ENCODE measurements around the gene LYZL1. TPM values are rescaled to one million over a fixed set of nuclear protein-coding genes. Genes with fewer than 3 reads are reported as not detected.

The LYZL1 gene
- polyA plus RNA-seq, 1 of the 3 experiments (the other 2 are of a cell fraction) = not detected

DNA sequence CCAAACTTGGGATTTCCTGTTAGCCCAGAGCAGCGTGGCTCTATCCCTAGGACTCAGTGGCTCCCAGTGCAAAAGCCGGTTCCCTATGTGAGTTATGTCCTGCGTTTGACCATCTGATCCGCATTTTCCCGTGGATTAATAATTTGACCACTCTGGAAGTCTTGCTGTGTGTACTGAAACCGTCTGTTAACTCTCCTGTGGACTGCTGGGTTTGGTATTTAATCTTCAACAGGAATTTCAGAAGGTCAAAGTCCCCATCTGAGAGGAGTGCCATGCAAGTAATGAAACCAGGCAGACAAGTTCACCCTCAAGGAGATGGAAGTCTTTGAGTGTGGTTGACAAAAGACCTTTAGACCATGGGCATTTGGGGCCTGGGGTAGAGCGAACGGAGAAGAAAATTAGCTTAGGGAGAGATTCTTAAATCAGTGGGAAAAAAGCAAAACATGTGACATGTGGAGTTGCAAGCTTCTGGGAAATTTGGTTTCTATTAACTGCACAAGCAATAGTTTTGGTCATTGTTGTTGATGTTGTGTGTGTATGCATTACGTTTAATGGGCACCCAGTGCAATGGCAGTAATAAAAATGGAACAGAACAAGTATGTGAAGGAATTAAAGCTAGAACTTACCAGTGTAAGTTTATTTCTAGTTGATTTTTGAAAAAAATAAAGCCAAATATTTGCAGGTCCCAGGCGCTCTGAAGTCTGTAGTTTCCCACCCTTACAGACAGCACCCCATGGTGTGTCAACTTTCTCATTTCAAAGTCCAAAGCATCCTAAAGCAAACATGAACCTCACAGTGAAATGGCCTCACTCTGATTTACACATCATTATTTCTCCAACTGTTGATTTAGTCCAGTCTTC is 38.2 kb downstream of the LYZL1 start:
- WGBS (ENCODE audit: low lambda C conversion rate) = 72% methylated on average over 10 of the region's 10 CpGs
- DNase-seq = no peak
- ChIA-PET POLR2A (no interaction called here), CTCF (interaction anchor here (1.1 to 2.3 kb wide), 3 partner anchors 12 to 663 kb away, joined by 3 to 8 read pairs (median 4); no protein-coding TSS in a partner anchor)
- H3K36me3 ChIP-seq (replicated peaks in 1 of 2; ENCODE audit: control insufficient read depth in 1 of 2, insufficient read depth in 2 of 2, low read length in 1 of 2) = no peaks in the 10 kb centered on the region
- no peak overlapping the region for H3K4me3 ChIP-seq (ENCODE audit: low read depth in 2 of 2, low read length in 1 of 2)
- H3K9me2 ChIP-seq = no peaks in the 10 kb centered on the region
- no peaks in the 10 kb centered on the region for H3K9me3 ChIP-seq
- H3K79me2 ChIP-seq (ENCODE audit: insufficient read depth) = no peaks in the 10 kb centered on the region
- H2AFZ ChIP-seq (ENCODE audit: low read depth) = no peak overlapping the region
- TF ChIP-seq JUND (IDR thresholded peaks at IDR 0.05) (no peak), TAF1 (IDR thresholded peaks at IDR 0.05; ENCODE audit: borderline replicate concordance, low read depth, low read length) (no peak), POLR2AphosphoS5 (IDR thresholded peaks at IDR 0.05; ENCODE audit: low read depth, low read length) (no peak), FOXJ3 (CRISPR knock-in tag; IDR thresholded peaks at IDR 0.05) (no peak), SIN3A (IDR thresholded peaks at IDR 0.05; ENCODE audit: borderline replicate concordance, low read depth, low read length) (no peak), MEF2A (IDR thresholded peaks at IDR 0.05; ENCODE audit: borderline replicate concordance, low read depth) (no peak), TEAD4 (IDR thresholded peaks at IDR 0.05; ENCODE audit: borderline replicate concordance, insufficient read depth) (no peak), FOSL2 (IDR thresholded peaks at IDR 0.05; ENCODE audit: borderline replicate concordance, low read depth) (no peak), GABPA (IDR thresholded peaks at IDR 0.05; ENCODE audit: low read depth) (no peak)
- TF ChIP-seq, protein P1, sequence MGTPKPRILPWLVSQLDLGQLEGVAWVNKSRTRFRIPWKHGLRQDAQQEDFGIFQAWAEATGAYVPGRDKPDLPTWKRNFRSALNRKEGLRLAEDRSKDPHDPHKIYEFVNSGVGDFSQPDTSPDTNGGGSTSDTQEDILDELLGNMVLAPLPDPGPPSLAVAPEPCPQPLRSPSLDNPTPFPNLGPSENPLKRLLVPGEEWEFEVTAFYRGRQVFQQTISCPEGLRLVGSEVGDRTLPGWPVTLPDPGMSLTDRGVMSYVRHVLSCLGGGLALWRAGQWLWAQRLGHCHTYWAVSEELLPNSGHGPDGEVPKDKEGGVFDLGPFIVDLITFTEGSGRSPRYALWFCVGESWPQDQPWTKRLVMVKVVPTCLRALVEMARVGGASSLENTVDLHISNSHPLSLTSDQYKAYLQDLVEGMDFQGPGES (IDR thresholded peaks at IDR 0.05; ENCODE audit: low read depth, low read length) = no peak
- H3K27me3 ChIP-seq (ENCODE audit: insufficient read depth) = peaks cover 28% of the 10 kb centered on the region; the same call in 1 of the 2 replicates
- peaks cover 0 to 10% of the 10 kb centered on the region in 2 experiments; a peak in 1 of 4 replicates for H3K4me1 ChIP-seq (ENCODE audit: control insufficient read depth in 1 of 2, insufficient read depth in 2 of 2, low read depth in 1 of 2, low read length in 1 of 2)
- H3F3A ChIP-seq (replicated peaks; ENCODE audit: insufficient read depth) = no peaks in the 10 kb centered on the region
- no peak overlapping the region for H3K9ac ChIP-seq
- no peak overlapping the region for H3K4me2 ChIP-seq
- no peak overlapping the region for H3K27ac ChIP-seq (ENCODE audit: low read depth in 2 of 2, low read length in 1 of 2)
- no peaks in the 10 kb centered on the region for H4K20me1 ChIP-seq (ENCODE audit: insufficient read depth)

DNA sequence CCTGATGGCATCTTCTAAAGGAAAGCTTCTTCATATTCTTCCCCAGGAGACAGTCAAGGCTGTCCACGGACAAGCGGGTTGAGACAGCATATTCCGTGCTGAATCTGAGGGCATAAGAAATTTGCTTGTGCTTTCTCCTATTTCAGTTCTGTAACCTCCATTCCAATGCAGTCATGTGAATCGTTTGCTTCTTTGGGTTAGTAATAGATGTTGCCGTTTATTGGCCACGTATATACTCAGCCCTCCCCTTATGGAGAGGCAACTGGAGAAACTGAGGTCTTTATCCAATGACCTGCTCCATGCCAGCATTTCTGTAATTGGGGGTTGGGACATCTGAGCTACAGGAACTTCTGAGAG is 38.9 kb downstream of the LYZL1 start:
- H3K4me3 ChIP-seq (ENCODE audit: low read depth in 2 of 2, low read length in 1 of 2) = no peak overlapping the region
- H3F3A ChIP-seq (replicated peaks; ENCODE audit: insufficient read depth) = no peaks in the 10 kb centered on the region
- H3K9me2 ChIP-seq = no peaks in the 10 kb centered on the region
- no peak for DNase-seq
- no peaks in the 10 kb centered on the region for H3K36me3 ChIP-seq (replicated peaks in 1 of 2; ENCODE audit: control insufficient read depth in 1 of 2, insufficient read depth in 2 of 2, low read length in 1 of 2)
- H3K79me2 ChIP-seq (ENCODE audit: insufficient read depth) = no peaks in the 10 kb centered on the region
- no peaks in the 10 kb centered on the region for H3K9me3 ChIP-seq
- H3K27me3 ChIP-seq (ENCODE audit: insufficient read depth) = peaks cover 32% of the 10 kb centered on the region; the same call in 1 of the 2 replicates
- H4K20me1 ChIP-seq (ENCODE audit: insufficient read depth) = no peaks in the 10 kb centered on the region
- H3K27ac ChIP-seq (ENCODE audit: low read depth in 2 of 2, low read length in 1 of 2) = no peak overlapping the region
- H2AFZ ChIP-seq (ENCODE audit: low read depth) = no peak overlapping the region
- H3K4me2 ChIP-seq = no peak overlapping the region
- 85% methylated on average over 6 of the region's 6 CpGs for WGBS (ENCODE audit: low lambda C conversion rate)
- ChIA-PET CTCF (interaction anchor here (1.1 to 2.3 kb wide), 3 partner anchors 12 to 664 kb away, joined by 3 to 8 read pairs (median 4); no protein-coding TSS in a partner anchor), POLR2A (no interaction called here)
- H3K9ac ChIP-seq = no peak overlapping the region
- TF ChIP-seq JUND (IDR thresholded peaks at IDR 0.05) (no peak), NRF1 (IDR thresholded peaks at IDR 0.05; ENCODE audit: low read depth, low read length) (no peak), YY1 (IDR thresholded peaks at IDR 0.05; ENCODE audit: low read depth) (no peak), MXI1 (IDR thresholded peaks at IDR 0.05; ENCODE audit: low read depth, low read length) (no peak), TCF12 (IDR thresholded peaks at IDR 0.05) (no peak), EP300 (IDR thresholded peaks at IDR 0.05; ENCODE audit: borderline replicate concordance in 1 of 2, low read depth in 1 of 2, low read length in 1 of 2) (no peak), SMC3 (IDR thresholded peaks at IDR 0.05; ENCODE audit: low read depth, low read length) (no peak), EZH2phosphoT487 (IDR thresholded peaks at IDR 0.05; ENCODE audit: borderline replicate concordance, low read depth) (no peak), FOXM1 (IDR thresholded peaks at IDR 0.05; ENCODE audit: low read depth) (no peak)
- TF ChIP-seq, protein P1 (IDR thresholded peaks at IDR 0.05; ENCODE audit: low read depth, low read length) = no peak
- TF ChIP-seq, protein P2, sequence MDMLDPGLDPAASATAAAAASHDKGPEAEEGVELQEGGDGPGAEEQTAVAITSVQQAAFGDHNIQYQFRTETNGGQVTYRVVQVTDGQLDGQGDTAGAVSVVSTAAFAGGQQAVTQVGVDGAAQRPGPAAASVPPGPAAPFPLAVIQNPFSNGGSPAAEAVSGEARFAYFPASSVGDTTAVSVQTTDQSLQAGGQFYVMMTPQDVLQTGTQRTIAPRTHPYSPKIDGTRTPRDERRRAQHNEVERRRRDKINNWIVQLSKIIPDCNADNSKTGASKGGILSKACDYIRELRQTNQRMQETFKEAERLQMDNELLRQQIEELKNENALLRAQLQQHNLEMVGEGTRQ (IDR thresholded peaks at IDR 0.05; ENCODE audit: borderline replicate concordance, low read depth, low read length) = no peak
- peaks cover 0 to 8% of the 10 kb centered on the region in 2 experiments; a peak in 1 of 4 replicates for H3K4me1 ChIP-seq (ENCODE audit: control insufficient read depth in 1 of 2, insufficient read depth in 2 of 2, low read depth in 1 of 2, low read length in 1 of 2)

Measured in SK-N-SH (cell line).